ENCODE measurements around the gene ZGPAT.

DNA sequence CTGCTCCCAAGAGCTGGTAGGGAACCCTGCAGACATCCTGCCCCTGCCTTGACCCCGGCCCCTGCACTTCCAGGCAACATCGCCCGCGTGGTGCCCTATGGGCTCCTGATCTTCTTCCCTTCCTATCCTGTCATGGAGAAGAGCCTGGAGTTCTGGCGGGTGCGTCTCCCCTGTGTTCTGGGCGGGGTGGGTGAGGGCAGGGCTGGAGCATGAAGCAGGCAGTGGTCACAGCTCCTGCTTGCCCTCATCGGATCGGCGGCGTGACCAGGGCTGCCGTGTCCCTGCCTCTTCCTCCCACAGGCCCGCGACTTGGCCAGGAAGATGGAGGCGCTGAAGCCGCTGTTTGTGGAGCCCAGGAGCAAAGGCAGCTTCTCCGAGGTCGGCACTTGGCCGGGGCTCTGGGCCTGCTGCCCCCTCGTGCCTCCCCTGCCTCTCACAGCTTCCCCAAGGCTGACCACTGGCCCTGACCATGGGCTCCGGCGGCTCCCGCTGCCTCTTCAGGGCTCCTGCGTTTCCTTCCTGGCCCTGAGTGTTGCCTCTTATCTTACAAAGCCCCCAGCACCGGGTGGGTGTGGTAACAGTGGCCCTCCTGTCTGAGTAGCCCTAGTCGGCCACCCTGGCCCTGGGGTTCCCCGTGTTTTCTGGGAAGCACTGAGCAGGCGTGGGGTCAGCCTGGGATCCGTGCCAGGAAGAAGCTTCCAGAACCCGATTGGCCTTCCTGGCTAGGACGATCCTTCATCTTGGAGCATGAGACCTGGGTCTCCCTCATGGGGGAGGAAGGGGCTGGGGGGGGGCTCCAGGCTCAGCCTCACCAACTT lies 19.4 kb upstream of the ZGPAT start:
- no peak for TF ChIP-seq POLR2A (IDR thresholded peaks at IDR 0.05)
- TF ChIP-seq, protein P1, sequence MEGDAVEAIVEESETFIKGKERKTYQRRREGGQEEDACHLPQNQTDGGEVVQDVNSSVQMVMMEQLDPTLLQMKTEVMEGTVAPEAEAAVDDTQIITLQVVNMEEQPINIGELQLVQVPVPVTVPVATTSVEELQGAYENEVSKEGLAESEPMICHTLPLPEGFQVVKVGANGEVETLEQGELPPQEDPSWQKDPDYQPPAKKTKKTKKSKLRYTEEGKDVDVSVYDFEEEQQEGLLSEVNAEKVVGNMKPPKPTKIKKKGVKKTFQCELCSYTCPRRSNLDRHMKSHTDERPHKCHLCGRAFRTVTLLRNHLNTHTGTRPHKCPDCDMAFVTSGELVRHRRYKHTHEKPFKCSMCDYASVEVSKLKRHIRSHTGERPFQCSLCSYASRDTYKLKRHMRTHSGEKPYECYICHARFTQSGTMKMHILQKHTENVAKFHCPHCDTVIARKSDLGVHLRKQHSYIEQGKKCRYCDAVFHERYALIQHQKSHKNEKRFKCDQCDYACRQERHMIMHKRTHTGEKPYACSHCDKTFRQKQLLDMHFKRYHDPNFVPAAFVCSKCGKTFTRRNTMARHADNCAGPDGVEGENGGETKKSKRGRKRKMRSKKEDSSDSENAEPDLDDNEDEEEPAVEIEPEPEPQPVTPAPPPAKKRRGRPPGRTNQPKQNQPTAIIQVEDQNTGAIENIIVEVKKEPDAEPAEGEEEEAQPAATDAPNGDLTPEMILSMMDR (IDR thresholded peaks at IDR 0.05 in 4 of 5, conservative IDR thresholded peaks at IDR 0.05 in 1 of 5), result no peak
